Stimulated activated CD8-positive, alpha-beta memory T cell treated with anti-CD3 and anti-CD28 coated beads, Interleukin-4, amount 100 ng/mL, for 48 hours (primary cell): ENCODE measurements around the gene TTYH1.
A peak's percentile ranks its signal among the peaks of the same experiment; 100 is the strongest.
"Not testable (repeated sequence)": the region's sequence is repeated elsewhere in the genome, so short reads cannot be mapped to it uniquely, and the experiment has no call there.

ENCODE experiments used
- DNase-seq: peaks from one replicate; pipeline ENCODE4 v3.0.0-alpha.2; 2020

TTYH1 gene

GRCh38 chr19:54446349-54446748 is 31.1 kb downstream of the TTYH1 start:
- not testable (repeated sequence) for DNase-seq

GRCh38 chr19:54448040-54448773 is 32.9 kb downstream of the TTYH1 start:
- DNase-seq = peak; percentile 65

GRCh38 chr19:54448774-54449700 is 33.8 kb downstream of the TTYH1 start, which contains the start of gene LENG8:
LENG8 (plus strand) TSS chr19:54449199; CDS start chr19:54451345, 2,146 bp downstream.
- peak; percentile 97 for DNase-seq

- DNase-seq = no peak
Measured at GRCh38 chr19:54449701-54450069, 34.4 kb downstream of the TTYH1 start.

- DNase-seq = no peak
Measured at GRCh38 chr19:54451331-54451871, 36.1 kb downstream of the TTYH1 start.

GRCh38 chr19:54451997-54452396 is 36.7 kb downstream of the TTYH1 start:
- DNase-seq = no peak

GRCh38 chr19:54452626-54453025 is 37.4 kb downstream of the TTYH1 start:
- DNase-seq = no peak

- no peak for DNase-seq
Measured at GRCh38 chr19:54453921-54454780, 38.9 kb downstream of the TTYH1 start.

- no peak for DNase-seq
Measured at GRCh38 chr19:54454781-54455675, 39.8 kb downstream of the TTYH1 start.

- no peak for DNase-seq
Measured at GRCh38 chr19:54455786-54456422, 40.6 kb downstream of the TTYH1 start.

GRCh38 chr19:54456423-54457373 is 41.4 kb downstream of the TTYH1 start:
- no peak for DNase-seq

- DNase-seq = no peak
Measured at GRCh38 chr19:54457773-54458647, 42.7 kb downstream of the TTYH1 start.

GRCh38 chr19:54458648-54459281 is 43.5 kb downstream of the TTYH1 start:
- DNase-seq = no peak

GRCh38 chr19:54459282-54460229 is 44.3 kb downstream of the TTYH1 start:
- no peak for DNase-seq

- DNase-seq = no peak
Measured at GRCh38 chr19:54460230-54461005, 45.2 kb downstream of the TTYH1 start.

- no peak for DNase-seq
Measured at GRCh38 chr19:54461210-54461609, 45.9 kb downstream of the TTYH1 start.
